Esophagus muscularis mucosa (tissue), 4 donors: ENCODE results near the gene C16orf86. TPM values are rescaled to one million over a fixed set of nuclear protein-coding genes. Genes with fewer than 3 reads are reported as not detected.

Source experiments
- DNase-seq: peaks from one replicate; pipeline ENCODE4 v3.0.0-alpha.2; 2017; ENCODE audit errors: extremely low spot score
- H3K27ac ChIP-seq, 4 donors: fragments of 200-600 bp; sonication (generic); replicated peaks in 1 of 4; 1 replicate in 3 of 4; 2 replicates in 1 of 4; pipeline ENCODE4 v1.5.1; 2016 to 2019; ENCODE audit warnings: mild to moderate bottlenecking in 1 of 4
- H3K27me3 ChIP-seq, 4 donors: fragments of 200-600 bp; sonication (generic); one replicate each; pipeline versions ENCODE4 v1.5.1 to v1.6.0; 2016 to 2019
- H3K36me3 ChIP-seq, 4 donors: fragments of 200-600 bp; sonication (generic); one replicate each; pipeline ENCODE4 v1.5.1; 2016 to 2019
- H3K4me1 ChIP-seq, 4 donors: fragments of 200-600 bp; sonication (generic); one replicate each; pipeline ENCODE4 v1.5.1; 2016 to 2019
- H3K4me3 ChIP-seq, 4 donors: fragments of 200-600 bp; sonication (generic); 1 replicate in 2 of 4; 2 replicates in 2 of 4; pipeline ENCODE4 v1.5.1; 2016 to 2019; ENCODE audit warnings: mild to moderate bottlenecking in 4 of 4, moderate library complexity in 1 of 4
- H3K9me3 ChIP-seq, 4 donors: fragments of 200-600 bp; sonication (generic); 1 replicate in 3 of 4; 2 replicates in 1 of 4; pipeline ENCODE4 v1.5.1; 2016 to 2019
- EP300 ChIP-seq: sonication (generic); formaldehyde crosslinking; IDR thresholded peaks from one replicate; pipeline ENCODE4 v1.6.1; 2017; ENCODE audit warnings: antibody characterized with exemption
- POLR2A ChIP-seq: fragments of 450-650 bp; IDR thresholded peaks from one replicate; pipeline ENCODE4 v1.6.1; 2017; ENCODE audit warnings: antibody characterized with exemption, moderate library complexity, mild to moderate bottlenecking, low read depth
- POLR2AphosphoS5 ChIP-seq, 2 donors: sonication (generic); formaldehyde crosslinking; IDR thresholded peaks; one replicate each; pipeline ENCODE4 v1.6.1; 2017; ENCODE audit warnings: antibody characterized with exemption in 2 of 2
- WGBS: methylation state at CpG from one replicate; pipeline ENCODE4 v1.1.5; 2018; 5-methylcytosine and 5-hydroxymethylcytosine counted together
- intact Hi-C: fragments of 100-400 bp; cut with DNase I; formaldehyde crosslinking; loops from one replicate; pipeline ENCODE4 v1.15.1; 2023
- total RNA-seq, 4 donors: library from RNA; depleted of rRNA; stranded (reverse); fragments of >200 nt; gene quantifications; one replicate each; pipeline versions ENCODE4 v1.1.0 to v1.2.1, GENCODE V29; 2016
- TF ChIP-seq, protein P1 (sequence below), 3 experiments: fragments of 200-600 bp in 2 of 3; fragments of 450-650 bp in 1 of 3; sonication (generic) in 2 of 3; IDR thresholded peaks; one replicate each; pipeline ENCODE4 v1.5.1; 2017 to 2019; ENCODE audit warnings: antibody characterized with exemption in 3 of 3, mild to moderate bottlenecking in 2 of 3, moderate library complexity in 1 of 3

Gene C16orf86
- total RNA-seq, 4 donors from 2014 or later, result 5.1 to 15.6 (median 9.1) TPM

DNA sequence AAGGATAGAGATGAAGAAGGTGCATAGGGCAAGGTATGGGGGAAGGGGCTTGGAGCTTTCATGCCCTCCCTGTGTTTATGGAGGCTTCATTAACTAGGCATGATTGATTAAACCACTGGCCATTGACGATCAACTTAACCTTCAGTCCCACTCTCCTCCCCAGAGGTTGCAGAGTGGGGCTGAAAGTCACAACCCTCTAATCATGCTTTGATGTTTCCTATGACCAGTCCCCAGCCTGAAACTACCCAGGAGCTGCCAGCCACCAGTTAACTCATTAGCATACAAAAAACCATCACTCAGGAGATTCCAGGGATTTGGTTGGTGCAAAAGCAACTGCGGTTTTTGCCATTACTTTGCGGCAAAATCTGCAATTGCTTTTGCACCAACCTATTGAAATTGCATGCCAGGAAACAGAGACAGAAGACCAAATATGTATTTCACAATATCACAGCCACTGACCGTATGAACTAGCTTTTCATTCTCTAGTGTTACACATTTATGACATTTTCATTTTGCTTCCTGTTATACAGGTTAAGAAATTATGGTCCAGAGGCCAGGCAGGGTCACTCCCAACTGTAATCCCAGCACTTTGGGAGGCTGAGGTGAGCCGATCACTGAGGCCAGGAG is 47.1 kb downstream of the C16orf86 start:
- Histone ChIP-seq H3K9me3 (no peaks in the 10 kb centered on the region), H3K4me3 (no peak overlapping the region), H3K4me1 (peaks cover 13 to 20% (median 16%) of the 10 kb centered on the region in 4 donors), H3K36me3 (no peaks in the 10 kb centered on the region), H3K27ac (no peak overlapping the region), H3K27me3 (no peaks in the 10 kb centered on the region)
- 83% methylated on average over 5 of the region's 5 CpGs for WGBS
- intact Hi-C loops, result no loop called here
- no peak for DNase-seq
- TF ChIP-seq, protein P1, sequence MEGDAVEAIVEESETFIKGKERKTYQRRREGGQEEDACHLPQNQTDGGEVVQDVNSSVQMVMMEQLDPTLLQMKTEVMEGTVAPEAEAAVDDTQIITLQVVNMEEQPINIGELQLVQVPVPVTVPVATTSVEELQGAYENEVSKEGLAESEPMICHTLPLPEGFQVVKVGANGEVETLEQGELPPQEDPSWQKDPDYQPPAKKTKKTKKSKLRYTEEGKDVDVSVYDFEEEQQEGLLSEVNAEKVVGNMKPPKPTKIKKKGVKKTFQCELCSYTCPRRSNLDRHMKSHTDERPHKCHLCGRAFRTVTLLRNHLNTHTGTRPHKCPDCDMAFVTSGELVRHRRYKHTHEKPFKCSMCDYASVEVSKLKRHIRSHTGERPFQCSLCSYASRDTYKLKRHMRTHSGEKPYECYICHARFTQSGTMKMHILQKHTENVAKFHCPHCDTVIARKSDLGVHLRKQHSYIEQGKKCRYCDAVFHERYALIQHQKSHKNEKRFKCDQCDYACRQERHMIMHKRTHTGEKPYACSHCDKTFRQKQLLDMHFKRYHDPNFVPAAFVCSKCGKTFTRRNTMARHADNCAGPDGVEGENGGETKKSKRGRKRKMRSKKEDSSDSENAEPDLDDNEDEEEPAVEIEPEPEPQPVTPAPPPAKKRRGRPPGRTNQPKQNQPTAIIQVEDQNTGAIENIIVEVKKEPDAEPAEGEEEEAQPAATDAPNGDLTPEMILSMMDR (IDR thresholded peaks at IDR 0.05), result no peak
- no peak for TF ChIP-seq POLR2AphosphoS5 (IDR thresholded peaks at IDR 0.05)
- TF ChIP-seq EP300, result no peak
- no peak for TF ChIP-seq POLR2A

DNA sequence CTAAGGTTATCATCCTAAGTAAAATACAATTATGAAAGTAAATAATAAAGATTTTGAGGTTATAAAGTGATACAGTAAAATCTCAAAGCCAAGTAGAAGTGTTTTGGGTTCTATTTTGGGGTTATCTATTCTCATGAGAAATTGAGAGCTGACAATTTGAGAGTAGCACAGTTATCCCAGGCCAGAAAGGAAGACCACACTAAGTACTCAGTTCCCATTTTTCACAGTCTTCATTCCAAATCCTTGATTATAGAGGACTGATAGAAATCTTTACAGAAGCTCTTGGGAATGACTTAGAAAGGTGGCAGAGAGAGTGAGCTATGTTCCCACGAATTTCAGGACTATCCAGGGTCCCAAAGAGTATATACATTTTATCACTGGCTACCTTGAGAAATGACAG is 47.9 kb downstream of the C16orf86 start:
- 92% methylated on average over 1 of the region's 1 CpG for WGBS
- Histone ChIP-seq H3K9me3 (no peaks in the 10 kb centered on the region), H3K4me1 (peaks cover 13 to 21% (median 16%) of the 10 kb centered on the region in 4 donors), H3K4me3 (no peak overlapping the region), H3K27ac (no peak overlapping the region), H3K27me3 (no peaks in the 10 kb centered on the region), H3K36me3 (no peaks in the 10 kb centered on the region)
- intact Hi-C loops, result no loop called here
- TF ChIP-seq POLR2A (no peak), POLR2AphosphoS5 (IDR thresholded peaks at IDR 0.05) (no peak), EP300 (no peak)
- TF ChIP-seq, protein P1 (IDR thresholded peaks at IDR 0.05), result no peak
- DNase-seq, result no peak

DNA sequence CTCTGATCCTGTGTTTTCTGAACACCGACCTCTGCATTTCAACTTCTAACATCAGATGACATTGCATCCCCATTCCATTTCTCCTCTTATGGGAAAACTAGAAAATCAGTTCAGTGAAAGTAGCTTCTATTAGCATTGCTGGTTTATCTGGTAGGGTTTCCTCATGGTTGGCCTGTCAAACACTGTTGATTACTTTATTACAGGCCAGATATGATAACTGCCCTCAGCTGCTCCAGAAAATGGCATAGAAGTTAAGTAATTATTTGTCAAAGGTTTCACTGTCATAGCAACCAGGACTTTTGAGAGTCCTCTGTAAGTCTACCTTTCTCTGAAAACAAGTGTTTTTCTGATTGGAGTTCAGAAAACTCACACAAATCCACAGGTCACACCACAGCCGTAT is 49.5 kb downstream of the C16orf86 start:
- intact Hi-C loops, result loop anchor here (5.0 kb wide), 1 partner anchor 154 kb away; the partner anchor contains the start of gene CTCF
- Histone ChIP-seq H3K27me3 (no peaks in the 10 kb centered on the region), H3K36me3 (no peaks in the 10 kb centered on the region), H3K27ac (no peak overlapping the region), H3K4me1 (peaks cover 21 to 29% (median 25%) of the 10 kb centered on the region in 4 donors), H3K9me3 (no peaks in the 10 kb centered on the region), H3K4me3 (no peak overlapping the region)
- no peak for DNase-seq
- TF ChIP-seq, protein P1 (IDR thresholded peaks at IDR 0.05), result no peak
- TF ChIP-seq POLR2AphosphoS5 (IDR thresholded peaks at IDR 0.05) (no peak), EP300 (no peak)
- WGBS, result 98% methylated on average over 2 of the region's 2 CpGs

Other genes starting within 250 kb of the C16orf86 start
- 1 to 10 TPM in 2 of 4 donors, under 1 TPM in 1, not detected in 1; 0.42 to 2.2 (median 1.1) TPM for gene HSD11B2, start 235.7 kb upstream of the C16orf86 start, total RNA-seq
- 100 to 1,000 TPM; 103 to 131 (median 119) TPM for gene ATP6V0D1, start 185.7 kb upstream of the C16orf86 start, total RNA-seq
- not detected for gene AGRP, start 183.3 kb upstream of the C16orf86 start, total RNA-seq
- gene RIPOR1, start 138.0 kb upstream of the C16orf86 start, total RNA-seq, result 100 to 1,000 TPM in 1 of 4 donors, 10 to 100 TPM in 3; 63.1 to 108 (median 68.4) TPM
- 10 to 100 TPM; 27.5 to 46.3 (median 38.5) TPM for gene CTCF, start 104.3 kb upstream of the C16orf86 start, total RNA-seq
- 1 to 10 TPM in 1 of 4 donors, under 1 TPM in 3; 0.52 to 1.2 (median 0.76) TPM for gene CARMIL2, start 21.7 kb upstream of the C16orf86 start, total RNA-seq
- gene ACD, start 6.6 kb upstream of the C16orf86 start, total RNA-seq, result 10 to 100 TPM; 22.0 to 31.6 (median 29.3) TPM
- 10 to 100 TPM; 11.3 to 22.8 (median 16.0) TPM for gene PARD6A, start 5.9 kb upstream of the C16orf86 start, total RNA-seq
- 10 to 100 TPM; 24.5 to 47.3 (median 35.6) TPM for gene ENKD1, start 64 bp upstream of the C16orf86 start, total RNA-seq
- gene GFOD2, start 52.5 kb downstream of the C16orf86 start, total RNA-seq, result 10 to 100 TPM in 3 of 4 donors, 1 to 10 TPM in 1; 9.1 to 24.2 (median 20.8) TPM
- gene RANBP10, start 139.7 kb downstream of the C16orf86 start, total RNA-seq, result 10 to 100 TPM in 2 of 4 donors, 1 to 10 TPM in 2; 5.8 to 12.2 (median 8.6) TPM
- gene TSNAXIP1, start 140.1 kb downstream of the C16orf86 start, total RNA-seq, result 1 to 10 TPM in 3 of 4 donors, under 1 TPM in 1; 0.83 to 2.2 (median 1.1) TPM
- 100 to 1,000 TPM in 1 of 4 donors, 10 to 100 TPM in 3; 60.2 to 101 (median 78.3) TPM for gene THAP11, start 175.5 kb downstream of the C16orf86 start, total RNA-seq
- gene NUTF2, start 180.1 kb downstream of the C16orf86 start, total RNA-seq, result 100 to 1,000 TPM; 101 to 246 (median 174) TPM
- 10 to 100 TPM; 30.3 to 50.7 (median 33.2) TPM for gene CENPT, start 180.9 kb downstream of the C16orf86 start, total RNA-seq
- gene EDC4, start 206.2 kb downstream of the C16orf86 start, total RNA-seq, result 10 to 100 TPM; 49.9 to 70.9 (median 52.0) TPM
- gene NRN1L, start 218.1 kb downstream of the C16orf86 start, total RNA-seq, result 1 to 10 TPM in 1 of 4 donors, under 1 TPM in 1, not detected in 2; 0.99 to 1.7 TPM
- gene PSKH1, start 226.4 kb downstream of the C16orf86 start, total RNA-seq, result 10 to 100 TPM; 16.1 to 35.4 (median 26.4) TPM